ENCODE results near the gene MYL12A.
"Not testable (repeated sequence)": the region's sequence is repeated elsewhere in the genome, so short reads cannot be mapped to it uniquely, and the experiment has no call there.

Gene MYL12A

DNA sequence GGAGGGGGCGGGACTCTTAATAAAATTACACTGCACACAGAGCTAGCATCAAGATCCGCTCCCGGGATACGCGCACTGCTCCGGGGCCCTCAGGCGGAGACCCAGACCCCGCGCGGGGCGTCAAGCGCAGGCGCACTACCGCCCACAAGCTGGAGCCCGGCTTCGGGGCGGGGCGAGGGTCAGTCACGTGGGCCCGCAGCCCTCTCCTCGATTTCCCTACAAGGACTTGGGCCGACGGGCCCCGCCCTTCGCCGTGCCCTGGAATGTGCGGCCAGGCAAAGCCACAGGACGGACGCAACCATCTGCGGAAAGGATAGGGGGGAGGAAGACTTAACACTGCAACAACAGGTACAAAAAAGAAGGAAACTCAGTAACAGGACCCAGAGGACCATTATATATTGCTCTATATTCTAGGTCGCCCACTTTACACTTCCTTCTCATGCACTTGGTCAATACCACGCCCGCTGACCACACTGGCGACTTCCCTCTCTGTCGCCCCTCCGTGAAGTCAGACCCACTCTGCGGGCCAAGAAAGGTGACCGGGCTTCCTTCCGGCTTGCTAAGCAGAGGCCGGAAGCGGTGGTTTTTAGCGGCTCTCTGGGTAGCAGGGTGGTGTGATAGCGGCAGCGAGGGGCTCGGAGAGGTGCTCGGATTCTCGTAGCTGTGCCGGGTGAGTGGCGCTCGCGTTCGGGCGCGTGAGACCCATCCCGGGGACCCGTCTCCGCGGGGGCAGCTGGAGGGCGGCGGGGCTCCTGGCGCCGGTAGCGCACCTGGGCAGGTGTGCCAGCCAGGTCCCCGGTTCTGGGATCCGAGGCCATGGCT lies at the start of gene MYL12A:
Gene MYL12A, plus strand, starts transcription at position 562 of the 822 bp plus-strand sequence. CDS start 5,447 bp downstream, outside the sequence.
- peak; percentile 97 for DNase-seq (ENCODE audit: low spot score)

GRCh38 chr18:3198260-3198860 lies 49.2 kb upstream of the MYL12A start:
- DNase-seq (ENCODE audit: low spot score) = not testable (repeated sequence)

DNA sequence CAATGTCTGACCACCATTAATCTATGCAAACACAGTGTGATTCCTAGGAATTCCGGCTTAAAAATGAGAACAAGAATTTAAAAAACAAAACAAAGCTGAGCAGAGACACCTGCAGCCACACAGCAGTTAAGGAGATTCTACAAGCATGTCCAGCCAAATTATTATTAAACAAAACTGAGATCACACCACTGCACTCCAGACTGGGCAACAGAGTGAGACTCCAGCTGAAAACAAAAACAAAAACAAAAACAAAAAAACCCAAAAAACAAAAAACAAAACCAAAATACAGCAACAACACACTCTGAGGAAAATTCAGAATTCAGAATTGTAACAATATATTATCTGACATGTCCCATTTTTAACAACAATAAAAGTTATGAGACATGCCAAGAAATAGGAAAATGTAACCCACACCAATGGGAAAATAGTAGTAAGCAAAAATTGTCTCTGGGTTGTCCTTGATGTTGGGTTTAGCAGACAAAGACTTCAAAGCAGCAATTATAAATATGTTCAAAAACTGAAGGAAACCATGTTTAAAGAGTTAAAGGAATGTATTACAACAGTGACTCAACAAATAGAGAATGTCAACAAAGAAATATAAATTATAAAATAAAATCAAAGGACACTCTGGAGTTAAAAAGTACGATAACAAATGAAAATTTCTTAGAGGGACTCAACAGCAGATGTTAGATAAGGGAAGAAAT lies 47.5 kb upstream of the MYL12A start:
- DNase-seq (ENCODE audit: low spot score) = no peak

DNA sequence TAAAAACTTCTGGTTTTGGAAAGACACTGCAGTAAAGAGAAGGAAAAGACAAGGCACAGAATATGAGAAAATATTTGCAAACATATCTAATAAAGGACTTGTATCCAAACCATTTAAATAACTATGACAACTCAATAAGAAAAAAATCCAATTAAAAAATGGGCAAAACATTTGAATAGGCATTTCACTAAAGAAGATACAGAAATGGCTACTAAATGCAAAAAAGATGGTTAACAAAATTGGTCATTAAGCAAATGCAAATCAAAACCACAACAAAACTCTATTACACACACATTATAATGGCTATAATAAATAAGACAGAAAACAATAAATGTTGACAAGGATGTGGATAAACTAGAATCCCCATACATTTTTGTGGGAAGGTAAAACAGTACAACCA lies 42.4 kb upstream of the MYL12A start:
- no peak for DNase-seq (ENCODE audit: low spot score)

GRCh38 chr18:3207565-3207964 lies 40.0 kb upstream of the MYL12A start:
- no peak for DNase-seq (ENCODE audit: low spot score)

GRCh38 chr18:3209859-3210569 lies 37.6 kb upstream of the MYL12A start:
- DNase-seq (ENCODE audit: low spot score) = no peak

DNA sequence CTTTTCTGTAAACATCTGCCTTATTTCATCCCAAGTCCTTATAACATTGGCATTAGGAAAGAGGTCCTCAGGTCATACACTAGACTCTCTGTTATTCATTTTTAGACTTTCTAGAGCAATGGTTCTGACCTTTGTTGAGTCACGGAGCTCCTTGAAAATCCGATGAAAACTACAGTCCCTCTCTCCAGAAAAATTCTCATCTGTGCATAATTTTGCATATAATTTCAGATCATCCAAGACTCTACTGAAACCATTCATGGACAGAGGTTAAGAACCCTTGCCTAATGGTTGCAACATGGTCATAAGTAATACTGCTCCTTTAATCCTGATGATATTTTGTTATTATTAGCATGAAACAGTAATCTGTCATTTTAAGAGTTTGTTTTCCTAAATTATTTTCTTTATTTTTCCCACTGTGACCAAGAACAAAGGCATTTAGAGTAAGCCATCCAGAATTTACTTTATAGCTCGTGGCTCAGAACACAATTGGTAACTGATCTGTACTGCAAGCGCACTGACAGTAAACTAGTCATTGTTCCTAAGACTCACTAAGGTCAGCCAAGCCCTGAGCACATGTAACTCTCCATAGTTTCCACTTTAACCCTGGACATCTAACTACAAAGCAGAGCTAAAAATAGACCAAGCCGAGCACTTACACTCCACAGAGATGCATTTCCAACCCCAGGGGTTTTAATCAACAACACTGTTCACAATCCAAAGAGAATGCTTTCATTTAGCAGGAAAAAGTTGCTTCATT lies 36.2 kb upstream of the MYL12A start:
- no peak for DNase-seq (ENCODE audit: low spot score)

- no peak for DNase-seq (ENCODE audit: low spot score)
Observed at GRCh38 chr18:3212657-3213056, 34.9 kb upstream of the MYL12A start.

DNA sequence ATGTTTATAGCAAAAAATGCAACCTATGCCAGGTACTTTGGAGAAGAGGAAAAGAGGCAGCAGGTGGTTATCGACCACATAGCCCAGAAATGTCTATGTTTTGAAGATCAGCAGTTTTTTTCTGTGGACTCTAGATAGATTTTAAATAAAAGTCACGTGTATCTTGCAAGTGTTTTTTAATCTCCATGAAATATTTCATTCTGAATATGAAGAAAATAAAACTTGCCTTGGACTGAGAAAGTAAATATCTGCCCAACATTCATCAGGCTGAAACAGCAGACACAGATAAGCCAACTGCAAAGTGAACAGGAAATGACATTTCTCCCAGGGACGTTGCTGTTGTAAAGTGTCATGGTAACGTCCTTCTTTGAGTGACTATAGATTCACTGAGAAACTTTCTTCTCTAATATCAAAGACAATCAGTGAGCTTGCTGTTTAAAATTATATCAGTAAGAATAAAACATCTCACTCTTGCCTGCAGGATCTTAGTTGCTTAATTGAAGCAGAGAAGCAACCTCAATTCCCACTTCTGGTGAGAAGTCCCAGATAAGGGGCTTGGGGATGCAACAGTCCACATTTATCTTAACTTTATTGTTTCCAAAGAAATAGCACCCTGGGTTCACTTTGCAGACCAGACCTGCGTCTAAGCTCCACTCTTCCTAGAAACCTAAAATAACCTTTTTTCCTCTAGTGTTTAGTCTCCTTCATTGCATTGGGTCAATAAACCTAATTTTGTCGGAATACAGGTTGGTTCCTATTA lies 34.1 kb upstream of the MYL12A start:
- DNase-seq (ENCODE audit: low spot score) = no peak

GRCh38 chr18:3214855-3215637 lies 32.6 kb upstream of the MYL12A start:
- DNase-seq (ENCODE audit: low spot score) = no peak

- DNase-seq (ENCODE audit: low spot score) = no peak
Observed at GRCh38 chr18:3216987-3217386, 30.6 kb upstream of the MYL12A start.

GRCh38 chr18:3217948-3218647 lies 29.5 kb upstream of the MYL12A start:
- DNase-seq (ENCODE audit: low spot score) = no peak

DNA sequence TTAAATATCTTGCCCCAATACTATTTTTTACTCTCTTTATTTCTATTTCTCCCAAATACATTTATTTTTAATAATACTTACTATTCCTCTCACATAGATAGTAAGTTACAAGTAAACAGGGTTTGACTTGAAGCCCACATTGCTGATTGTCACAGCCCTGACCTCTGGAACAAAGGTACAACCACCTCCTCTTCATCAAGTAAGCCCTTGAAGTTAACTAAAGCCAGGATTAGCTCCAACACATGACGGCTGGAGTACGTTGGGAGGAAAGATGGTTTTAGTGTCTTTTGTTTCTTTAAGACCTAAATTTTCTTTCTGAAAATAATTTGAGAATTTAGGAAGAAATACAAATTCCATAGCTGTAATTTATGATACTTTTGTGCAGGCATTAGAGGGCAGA lies 28.8 kb upstream of the MYL12A start:
- no peak for DNase-seq (ENCODE audit: low spot score)

DNA sequence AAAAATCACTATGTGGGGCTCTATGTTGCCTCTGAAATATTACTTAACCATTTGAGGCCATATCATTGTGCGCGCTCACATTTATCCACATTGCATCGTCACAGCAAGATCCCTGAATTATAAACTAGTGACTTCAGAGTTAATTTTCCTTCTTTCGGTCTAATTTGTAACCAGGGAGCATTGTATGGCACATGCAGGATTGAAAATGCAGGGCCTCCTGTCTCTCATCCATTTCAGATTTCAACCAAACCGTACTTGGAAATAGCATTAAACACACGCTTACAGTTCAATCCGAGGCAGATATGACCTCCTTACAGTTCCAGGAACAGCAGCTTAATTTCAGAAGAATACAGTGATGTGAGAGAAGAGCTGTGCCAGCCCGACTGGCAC lies 28.4 kb upstream of the MYL12A start:
- no peak for DNase-seq (ENCODE audit: low spot score)

- no peak for DNase-seq (ENCODE audit: low spot score)
Observed at GRCh38 chr18:3219631-3220335, 27.8 kb upstream of the MYL12A start, which contains the start of gene MYOM1. Gene MYOM1, minus strand, starts transcription at chr18:3219968. Its CDS starts 4,745 bp downstream, at chr18:3215223.

DNA sequence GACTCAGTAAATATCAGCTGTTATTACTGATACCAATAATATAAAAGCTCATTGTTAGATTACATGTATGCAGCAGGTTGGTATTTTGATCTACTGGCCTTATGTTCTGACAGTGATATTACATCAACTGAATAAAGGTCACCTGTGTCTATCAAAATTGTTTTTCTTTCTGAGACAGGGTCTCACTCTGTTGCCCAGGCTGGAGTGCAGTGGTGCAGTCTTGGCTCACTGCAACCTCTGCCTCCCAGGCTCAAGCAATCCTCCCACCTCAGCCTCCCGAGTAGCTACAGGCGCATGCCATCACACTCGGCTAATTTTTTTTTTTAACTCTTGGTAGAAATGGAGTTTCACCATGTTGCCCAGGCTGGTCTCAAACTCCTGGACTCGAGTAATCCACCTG lies 26.7 kb upstream of the MYL12A start:
- DNase-seq (ENCODE audit: low spot score) = not testable (repeated sequence)

GRCh38 chr18:3221496-3221895 lies 26.1 kb upstream of the MYL12A start:
- no peak for DNase-seq (ENCODE audit: low spot score)

- no peak for DNase-seq (ENCODE audit: low spot score)
Observed at GRCh38 chr18:3223356-3223755, 24.2 kb upstream of the MYL12A start.

- DNase-seq (ENCODE audit: low spot score) = no peak
Observed at GRCh38 chr18:3224223-3224622, 23.4 kb upstream of the MYL12A start.

Data from AG08395 (cell line).